CD4-positive, alpha-beta T cell treated with Interleukin-12 subunit alpha and Interleukin-12 subunit beta, for 1 hour (primary cell): Measurements from ENCODE around the gene ZSCAN20.
"Not testable (repeated sequence)": the region's sequence is repeated elsewhere in the genome, so short reads cannot be mapped to it uniquely, and the experiment has no call there.

Experiments used
- DNase-seq: peaks from one replicate; pipeline ENCODE4 v3.0.0-alpha.2; 2020

ZSCAN20 gene

DNA sequence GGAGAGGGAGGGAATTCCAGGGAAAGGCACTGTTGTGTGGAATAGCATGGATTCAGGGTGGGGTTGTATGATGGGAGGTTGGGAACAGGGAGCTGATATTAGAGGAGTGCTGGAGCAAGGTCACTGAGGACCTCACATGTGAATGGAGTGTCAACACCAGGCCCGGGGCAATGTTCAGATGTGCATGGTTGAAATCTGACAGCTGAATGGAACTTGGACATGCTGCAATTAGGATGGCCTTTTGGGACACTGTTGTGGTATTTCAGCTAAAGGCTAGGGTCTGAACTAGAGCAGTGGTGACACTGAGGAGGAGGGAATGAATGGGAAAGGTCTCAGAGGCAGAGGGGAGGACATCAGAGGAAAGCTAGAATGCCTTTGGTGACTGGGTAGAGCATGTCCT lies 25.0 kb downstream of the ZSCAN20 start:
- no peak for DNase-seq

DNA sequence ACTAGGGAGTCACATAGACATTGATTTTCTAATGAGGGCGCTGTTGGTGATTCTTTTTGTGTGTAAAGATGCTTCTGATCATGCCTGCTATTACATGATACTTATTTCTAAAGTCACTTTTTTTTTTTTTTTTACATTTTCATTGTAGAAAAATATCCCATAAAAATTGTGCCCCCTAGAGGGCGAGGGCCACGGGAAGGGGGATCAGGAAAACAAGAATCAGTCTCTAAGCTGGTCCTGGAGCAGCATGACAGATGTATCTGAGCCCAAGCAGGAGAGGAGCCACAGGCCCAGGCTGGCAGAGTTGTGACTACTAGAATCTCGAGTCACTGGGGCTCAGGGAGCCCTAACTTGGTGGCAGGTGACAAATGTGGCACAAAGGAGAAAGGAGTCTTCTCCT lies 28.1 kb downstream of the ZSCAN20 start:
- no peak for DNase-seq

DNA sequence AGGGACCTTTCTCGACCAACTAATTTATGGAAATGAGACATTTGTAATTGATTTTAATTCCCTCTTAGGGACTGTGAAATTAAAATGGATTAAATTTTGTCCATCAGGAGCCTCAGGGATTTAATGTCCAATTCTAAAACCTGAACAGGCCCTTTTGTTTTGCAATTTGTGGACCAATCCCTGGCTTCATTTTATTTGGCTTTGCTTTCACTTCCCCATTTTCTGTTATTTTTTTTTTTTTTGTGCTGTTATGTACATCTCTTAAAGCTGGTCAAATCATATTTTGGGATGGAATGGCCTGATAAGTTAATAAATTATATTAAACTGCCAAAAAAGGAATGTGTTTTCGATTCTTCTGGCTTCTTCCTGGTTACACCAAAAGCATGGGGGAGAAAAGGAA lies 28.9 kb downstream of the ZSCAN20 start:
- DNase-seq, result no peak

DNA sequence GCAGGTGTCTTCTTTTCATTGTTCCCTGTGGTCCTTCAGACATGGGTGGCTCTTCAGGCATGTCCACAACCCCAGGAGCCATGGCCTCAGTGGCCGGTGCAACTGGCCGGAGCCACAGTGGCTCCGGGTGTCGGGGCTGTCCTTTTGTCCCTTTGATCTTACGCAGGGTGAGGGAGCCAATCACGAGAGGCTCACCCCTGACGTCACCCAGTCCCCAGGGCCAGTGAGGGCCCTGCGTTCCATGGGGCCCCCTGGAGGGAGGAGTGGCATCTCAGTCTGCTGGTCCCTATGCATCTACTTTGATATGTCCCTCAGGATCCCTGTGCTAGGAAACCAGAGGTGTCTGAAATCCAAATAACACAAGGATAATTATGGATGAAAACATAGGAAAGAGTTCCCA lies 29.3 kb downstream of the ZSCAN20 start:
- DNase-seq, result no peak

DNA sequence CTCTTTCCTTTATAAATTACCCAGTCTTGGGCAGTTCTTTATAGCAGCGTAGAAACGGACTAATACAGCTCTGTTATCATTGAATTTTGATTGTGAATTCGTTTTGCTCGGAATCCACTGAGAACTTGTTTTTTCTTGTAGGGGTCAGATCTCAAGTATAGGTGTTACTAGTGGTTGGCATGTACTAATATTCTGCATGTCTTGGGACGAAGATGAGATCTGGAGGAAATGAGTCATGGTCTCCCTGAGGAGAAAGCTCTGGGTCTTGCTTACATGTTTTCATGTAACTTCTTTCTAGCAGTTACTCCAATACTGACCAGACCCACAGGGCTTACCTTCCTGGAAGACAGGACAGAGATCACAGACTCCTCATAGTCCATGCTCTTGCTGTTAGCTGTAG lies 30.3 kb downstream of the ZSCAN20 start:
- no peak for DNase-seq

DNA sequence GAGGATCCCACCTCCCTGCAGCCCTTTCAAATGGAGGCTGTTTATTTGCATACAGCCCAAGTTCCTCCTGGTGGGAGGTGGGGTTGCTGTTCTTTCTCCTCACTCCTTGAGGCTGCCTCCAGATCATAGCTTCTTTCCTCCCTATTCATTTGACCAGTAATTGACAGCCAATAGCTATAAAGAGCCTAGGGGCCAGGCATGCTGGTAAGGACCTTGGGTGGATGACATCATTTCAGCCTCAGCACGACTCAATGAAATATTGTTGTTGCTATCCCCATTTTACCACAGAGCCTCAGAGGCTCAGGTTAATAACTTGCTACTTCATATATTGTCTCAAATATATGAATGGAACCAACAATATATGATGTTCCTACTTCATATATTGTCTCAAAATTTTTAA lies 31.1 kb downstream of the ZSCAN20 start:
- DNase-seq, result no peak

DNA sequence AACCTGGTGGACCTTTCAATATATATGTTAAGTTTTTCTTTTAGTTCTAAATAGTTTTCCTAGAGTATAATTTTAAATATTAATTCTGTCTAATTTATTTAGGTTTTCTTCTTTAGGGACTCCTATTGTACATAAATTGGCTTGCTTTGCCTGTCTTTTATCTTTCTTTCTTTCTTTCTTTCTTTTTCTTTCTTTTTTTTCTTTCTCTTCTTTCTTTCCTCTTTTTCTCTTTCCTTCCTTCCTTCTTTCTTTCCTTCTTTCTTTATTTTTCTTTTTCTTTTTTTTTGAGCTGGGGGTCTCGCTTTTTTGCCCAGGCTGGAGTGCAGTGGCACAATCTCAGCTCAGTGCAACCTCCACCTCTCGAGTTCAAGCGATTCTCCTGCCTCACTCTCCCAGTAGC lies 35.2 kb downstream of the ZSCAN20 start:
- DNase-seq, result no peak

DNA sequence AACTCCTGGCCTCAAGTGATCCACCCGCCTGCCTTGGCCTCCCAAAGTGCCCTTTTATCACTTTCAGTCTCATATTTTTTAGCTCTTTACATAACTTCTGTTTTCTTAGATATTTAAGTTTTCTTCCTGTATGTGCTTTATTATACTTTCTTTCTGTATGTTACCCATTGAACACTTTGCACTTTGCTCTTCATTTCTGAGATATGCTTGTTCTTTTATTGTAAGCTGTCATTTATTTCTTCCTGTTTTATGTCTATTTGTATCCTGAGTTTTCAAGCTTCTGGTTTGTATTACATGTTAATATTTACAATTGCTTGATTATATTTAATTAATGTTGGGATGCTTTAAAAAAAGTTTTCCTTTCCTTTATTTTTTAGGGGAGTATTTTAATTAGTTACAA lies 35.7 kb downstream of the ZSCAN20 start:
- DNase-seq, result no peak

DNA sequence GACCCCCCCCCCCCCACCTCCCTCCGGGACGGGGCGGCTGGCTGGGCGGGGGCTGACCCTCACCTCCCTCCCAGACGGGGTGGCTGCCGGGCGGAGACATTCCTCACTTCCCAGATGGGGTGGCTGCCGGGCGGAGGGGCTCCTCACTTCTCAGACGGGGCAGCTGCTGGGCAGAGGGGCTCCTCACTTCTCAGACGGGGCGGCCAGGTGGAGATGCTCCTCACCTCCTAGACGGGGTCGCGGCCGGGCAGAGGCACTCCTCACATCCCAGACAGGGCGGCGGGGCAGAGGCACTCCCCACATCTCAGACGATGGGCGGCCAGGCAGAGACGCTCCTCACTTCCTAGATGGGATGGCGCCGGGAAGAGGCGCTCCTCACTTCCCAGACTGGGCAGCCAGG lies 36.8 kb downstream of the ZSCAN20 start:
- DNase-seq, result not testable (repeated sequence)

DNA sequence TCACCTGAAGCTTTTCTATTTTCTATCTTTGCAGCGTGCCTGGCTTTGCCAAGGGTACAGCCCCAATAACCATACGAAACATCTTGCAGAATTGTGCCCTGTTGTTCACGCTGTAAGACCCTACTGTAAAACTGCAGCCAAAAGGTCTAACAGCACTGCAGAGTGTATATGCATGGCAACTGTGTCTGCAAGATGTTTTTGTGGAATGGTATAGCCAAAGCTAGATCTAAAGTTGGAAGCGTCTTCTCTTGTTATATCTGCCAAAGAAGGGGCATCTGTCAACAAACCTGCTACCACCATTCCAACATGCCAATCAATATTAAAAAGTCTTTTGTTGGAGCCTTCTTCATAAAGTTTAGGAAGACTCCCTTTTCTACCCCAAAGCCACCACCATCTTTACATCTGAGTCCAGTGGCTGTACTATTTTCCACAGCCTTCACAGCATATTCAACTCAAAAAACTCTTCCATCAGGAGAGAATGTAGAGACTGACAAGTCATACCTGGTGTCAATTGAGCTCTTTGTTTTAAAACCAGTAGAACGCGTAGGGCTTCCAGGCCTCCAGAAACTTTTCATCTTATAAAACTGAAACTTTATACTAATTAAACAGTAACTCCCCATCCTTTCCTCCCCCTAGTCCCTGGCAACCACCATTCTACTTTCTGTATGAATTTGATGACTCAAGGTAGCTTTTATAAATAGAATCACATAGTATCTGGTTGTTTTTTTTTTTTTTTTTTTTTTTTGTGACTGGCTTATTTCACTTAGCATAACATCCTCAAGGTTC lies 40.0 kb downstream of the ZSCAN20 start:
- no peak for DNase-seq

DNA sequence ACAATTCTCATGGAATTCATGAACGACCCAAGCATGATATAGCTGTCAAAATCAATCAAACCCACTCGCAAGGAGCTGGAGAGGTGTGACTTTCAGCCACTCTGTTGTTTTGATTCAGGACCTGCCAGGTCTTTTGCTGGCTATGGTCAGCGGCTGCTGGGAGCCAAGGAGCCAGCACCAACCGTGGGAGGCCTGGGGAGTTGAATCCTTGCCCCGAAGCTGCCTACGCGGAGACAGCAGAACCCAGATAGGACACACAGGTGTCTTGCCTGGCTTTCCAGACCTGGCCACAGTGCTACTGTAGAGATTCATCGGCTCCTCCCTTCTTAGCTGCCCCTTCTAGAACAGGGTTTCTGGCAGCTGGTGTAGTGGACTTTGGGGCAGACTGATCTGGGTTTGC lies 42.7 kb downstream of the ZSCAN20 start:
- DNase-seq, result no peak

DNA sequence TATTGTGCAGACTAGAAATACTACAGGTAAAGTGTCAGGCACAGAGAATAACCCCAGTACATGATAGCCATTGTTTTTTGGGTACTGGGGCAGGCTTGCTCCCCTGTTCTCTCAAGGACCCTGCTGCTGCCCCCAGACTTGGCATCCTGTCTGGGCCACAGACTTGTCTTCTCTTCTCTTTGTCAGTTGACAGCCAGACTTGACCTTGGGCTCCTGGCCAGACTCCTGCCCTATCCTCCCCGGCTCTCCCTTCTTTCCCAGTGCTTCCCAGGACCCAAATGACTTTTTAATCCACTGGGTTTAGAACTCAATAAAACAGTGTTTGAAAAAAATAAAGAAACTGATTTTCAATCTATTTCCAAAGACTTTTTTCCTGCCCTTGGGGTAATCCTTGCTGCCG lies 43.2 kb downstream of the ZSCAN20 start:
- DNase-seq, result no peak

DNA sequence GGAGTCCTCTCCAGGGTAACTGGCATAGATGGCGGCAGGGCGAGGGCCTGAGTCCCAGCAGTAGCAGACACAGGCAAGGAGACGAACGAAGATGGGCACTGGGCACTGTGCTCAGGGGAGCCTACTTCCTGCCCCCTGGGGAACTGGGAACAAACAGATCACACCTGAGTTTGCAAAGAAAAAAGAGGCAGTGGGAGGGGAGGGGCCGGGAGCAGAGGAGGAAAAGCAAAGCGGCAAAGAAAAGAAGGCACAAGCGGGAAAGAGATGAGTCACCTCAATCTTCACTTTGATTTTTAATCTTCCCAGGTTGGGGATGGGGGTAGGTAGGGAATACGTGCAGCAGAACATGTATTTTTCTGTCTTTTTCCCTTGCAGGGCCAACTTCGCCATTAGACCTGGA lies 44.0 kb downstream of the ZSCAN20 start:
- DNase-seq, result no peak

DNA sequence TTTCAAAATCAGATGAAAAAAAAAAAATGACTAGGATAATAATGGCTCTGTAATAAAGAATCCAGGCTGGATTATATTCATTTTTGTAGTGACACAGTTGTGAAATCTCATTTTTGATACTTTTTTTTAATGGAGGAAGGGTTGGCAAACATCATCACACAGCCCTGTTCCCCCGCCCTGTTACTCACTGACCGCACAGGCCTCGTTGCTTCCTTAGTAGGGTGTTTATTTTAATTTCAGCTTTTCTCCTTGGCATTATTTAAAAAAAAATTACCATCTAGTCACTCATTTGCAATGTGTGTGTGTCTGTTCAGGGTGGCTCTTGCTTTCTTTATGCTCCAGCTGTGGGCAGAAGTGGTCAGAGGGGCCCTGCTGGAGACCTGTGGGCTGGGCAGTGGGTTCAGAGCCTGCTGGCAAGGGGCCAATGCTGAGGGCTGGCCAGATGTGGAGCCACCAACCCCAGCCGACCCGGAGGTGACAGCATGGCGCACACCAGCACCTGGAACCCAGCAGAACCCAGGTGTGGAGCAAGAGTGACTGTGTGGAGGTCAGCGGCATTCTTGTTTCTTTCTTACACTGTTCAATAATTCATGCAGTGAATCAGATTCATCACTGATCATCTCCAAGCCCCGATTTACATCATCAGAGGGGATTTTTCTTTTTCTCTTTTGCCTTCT lies 44.6 kb downstream of the ZSCAN20 start:
- DNase-seq, result no peak

DNA sequence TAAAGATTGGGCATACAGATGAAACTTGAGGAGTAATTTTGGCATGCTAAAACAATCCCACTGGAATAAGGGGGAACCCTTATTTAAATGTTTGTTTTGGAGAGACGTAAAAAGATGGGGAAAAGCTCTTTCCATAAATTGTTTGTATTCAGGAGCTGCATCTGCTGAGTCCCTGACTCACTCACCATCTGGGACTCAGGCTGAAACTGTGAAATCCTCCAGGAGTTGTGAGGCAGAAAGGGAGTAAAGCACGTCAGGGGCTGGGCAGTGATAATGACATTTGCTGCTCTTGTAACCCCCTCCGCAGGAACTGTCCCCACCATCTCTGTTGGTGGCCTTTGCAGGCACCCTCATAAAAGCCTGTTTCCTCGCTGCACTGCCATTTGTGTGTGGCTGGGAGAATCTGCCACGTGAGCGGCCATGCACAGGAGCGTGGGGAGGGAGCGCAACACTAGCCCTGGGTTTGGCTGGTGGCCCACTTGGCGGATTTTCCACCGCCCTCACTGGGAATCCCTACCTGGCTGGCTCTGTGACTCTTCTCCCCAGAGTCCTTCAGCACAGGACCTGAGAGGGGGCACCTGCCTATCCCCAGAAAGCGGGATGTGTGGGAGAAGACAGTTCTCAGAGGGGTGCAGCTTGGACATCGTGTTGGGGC lies 45.3 kb downstream of the ZSCAN20 start:
- DNase-seq, result no peak

DNA sequence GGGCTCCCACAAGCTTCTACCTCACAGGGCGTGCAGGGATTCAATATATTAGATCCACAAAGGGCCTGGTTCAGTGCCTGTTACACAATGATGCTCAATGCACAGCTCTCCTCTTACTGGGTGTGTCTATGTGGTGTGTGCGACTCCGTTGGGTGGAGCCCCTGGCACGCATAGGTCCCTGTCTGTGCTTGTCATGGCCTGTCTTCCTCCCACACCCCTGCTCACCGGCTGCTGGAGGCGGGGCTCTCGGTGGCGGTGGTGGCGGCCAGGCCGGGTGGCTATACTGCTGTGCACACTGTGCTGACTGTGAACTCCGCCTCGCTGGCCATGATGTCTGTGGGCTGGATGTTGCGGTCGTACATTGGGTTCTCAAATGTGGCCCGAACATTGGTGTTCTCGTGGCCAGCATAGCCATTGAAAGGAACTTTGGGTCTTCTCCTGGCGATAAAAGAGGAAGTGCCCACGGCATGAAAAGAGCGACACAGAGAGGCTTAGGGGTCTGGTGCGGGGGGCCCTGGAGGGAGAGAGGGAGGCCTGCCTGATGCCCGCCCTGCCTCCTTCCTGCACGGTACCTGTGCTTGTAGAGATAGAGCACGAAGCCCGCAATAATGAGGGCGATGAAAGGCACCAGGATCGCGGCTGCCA lies 46.9 kb downstream of the ZSCAN20 start:
- DNase-seq, result no peak

DNA sequence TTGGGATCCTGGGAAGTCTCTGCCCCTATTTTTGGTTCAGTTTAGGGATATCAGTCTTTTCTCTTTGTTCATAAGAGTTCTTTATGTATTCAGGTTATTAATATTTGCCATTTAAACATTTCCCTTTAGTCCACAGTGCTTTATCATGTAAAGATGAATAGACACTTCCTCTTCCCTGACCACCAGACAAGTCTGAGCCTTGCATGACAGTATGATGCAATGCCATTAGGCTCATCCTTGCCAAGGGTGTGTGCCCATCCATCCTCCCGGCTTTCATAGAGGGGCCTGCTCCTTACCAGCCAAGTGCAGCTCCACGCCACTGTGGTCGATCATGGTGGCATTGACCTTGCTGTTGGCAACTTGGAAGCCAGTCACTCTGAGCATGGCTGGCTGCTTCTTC lies 52.1 kb downstream of the ZSCAN20 start:
- no peak for DNase-seq

DNA sequence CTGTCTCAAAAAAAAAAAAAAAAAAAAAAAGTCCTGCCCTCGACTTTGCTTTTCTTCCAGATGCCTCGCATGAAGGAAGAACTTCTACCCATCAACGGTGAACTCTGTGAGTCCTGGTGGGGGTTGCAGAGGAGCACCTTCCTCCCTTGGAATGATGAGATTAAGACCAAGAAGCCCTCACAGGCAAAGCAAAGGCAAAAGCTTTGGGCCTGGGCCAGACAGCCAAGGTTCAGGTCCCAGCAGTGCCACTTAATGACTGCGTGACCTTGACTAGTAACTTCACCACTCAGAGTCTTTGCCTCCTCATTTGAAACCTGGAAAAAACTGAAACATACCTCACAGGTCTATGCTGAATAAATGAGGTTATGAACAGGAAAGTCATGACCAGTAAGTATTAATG lies 55.5 kb downstream of the ZSCAN20 start:
- DNase-seq, result no peak

DNA sequence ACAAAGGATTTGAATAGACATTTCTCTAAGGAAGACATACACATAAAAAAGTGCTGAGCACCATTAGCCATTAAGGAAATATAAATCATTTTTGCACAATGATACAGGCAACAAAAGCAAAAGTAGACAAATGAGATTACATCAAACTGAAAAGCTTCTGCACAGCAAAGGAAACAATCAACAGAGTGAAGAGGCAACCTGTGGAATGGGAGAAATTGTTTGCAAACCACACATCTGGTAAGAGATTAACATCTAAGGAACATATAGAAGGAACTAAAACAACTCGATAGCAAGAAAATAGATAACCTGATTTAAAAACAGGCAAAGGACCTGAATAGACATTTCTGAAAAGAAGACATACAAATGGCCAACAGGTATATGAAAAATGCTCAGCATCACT lies 57.5 kb downstream of the ZSCAN20 start:
- no peak for DNase-seq

DNA sequence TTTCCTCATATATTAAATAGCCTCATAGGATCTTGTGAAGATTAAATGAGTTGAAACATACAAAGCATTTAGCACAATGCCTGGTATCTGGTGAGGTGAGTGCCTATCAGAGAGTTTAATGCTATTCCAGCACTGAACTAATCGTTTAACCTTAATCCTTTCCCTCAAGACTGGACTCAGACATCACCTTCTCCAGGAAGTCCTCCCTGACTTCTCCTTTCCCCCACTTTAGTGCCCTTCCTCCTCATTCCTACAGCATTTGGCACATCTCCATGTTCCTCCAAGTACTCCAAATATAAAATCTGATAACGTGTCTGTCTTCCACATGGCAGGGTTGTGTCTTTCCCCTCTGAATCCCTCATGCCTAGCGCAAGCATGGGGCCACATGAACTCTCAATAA lies 59.8 kb downstream of the ZSCAN20 start:
- no peak for DNase-seq

DNA sequence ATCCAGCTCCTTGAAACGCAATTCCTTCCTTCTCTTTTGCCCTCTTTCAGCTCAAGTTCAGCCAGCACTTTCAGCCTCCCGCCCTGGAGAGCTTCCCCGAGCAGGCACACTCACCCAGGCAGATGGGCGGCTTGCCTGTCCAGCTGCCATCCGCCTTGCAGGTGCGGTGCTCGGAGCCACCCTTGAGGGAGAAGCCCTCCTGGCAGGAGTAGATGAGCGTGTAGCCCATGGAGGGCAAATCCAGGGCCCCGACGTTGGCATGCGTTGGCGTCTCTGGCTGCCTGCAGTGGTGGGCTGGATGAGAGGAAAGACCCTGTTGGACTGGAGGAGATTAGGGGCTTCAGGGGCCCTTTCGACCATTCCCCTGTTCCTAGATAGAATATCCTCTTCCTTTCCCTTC lies 60.5 kb downstream of the ZSCAN20 start:
- DNase-seq, result no peak

DNA sequence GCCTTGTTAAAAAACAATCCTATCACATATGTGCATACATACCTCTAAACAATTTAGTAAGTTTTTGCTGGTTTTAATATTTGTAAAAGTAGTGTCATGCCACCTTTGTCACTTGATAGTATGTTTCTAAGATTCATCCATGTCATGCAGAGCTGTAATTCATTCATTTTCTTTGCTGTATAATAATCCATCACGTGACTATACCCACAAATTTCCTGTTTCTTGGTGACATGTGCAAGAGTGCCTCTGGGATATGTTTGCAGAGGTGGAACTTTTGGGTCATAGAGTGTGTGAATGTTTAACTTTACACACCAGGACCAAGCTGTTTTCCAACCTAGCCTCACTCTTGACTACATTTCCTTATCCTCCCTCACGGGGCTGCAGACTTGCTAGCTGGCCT lies 62.9 kb downstream of the ZSCAN20 start:
- no peak for DNase-seq

DNA sequence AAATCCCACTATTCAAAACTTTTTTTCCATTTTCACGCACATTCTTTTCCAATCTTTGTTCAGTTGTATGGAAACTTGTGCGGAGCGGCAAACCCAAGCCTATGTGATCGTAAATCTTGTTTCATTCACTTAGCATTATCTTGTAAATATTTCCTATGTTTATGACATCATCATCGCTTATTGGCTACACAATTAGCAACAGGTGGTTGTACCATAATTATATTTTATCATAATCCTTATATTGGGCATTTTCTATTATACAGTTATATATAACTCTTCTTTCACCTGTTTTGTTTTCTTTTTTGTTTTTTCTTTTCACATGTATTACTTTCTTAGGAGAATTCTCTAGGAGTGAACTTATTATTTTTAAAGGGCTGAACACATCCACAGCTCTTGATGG lies 65.4 kb downstream of the ZSCAN20 start:
- no peak for DNase-seq

DNA sequence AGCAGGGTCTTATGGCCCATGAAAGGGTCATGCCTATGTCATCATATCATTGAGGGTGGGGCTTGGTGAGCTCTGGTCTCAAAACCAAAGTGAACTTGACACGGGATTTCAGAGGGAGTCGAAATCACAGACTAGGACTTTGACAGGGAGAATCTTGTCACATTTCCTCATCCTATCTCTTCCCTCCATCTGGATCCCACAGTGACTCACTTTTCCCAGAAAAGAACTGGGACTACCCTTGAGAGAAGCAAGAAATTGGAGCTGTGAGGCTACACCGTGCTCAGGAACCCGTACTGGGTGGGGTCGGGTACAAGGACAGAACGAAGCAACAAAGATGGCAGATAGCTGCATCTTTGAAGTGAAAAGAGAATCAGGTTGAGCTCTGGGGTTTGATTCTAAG lies 69.5 kb downstream of the ZSCAN20 start:
- DNase-seq, result no peak
